Mucosa of stomach (tissue), 1 donor: ENCODE results near the gene CTNNA1.

Experiments
- H3K27me3 ChIP-seq: one replicate; pipeline ENCODE4 v1.7.0; 2013; ENCODE audit warnings: mild to moderate bottlenecking, low read length; ENCODE audit not compliant: control insufficient read depth, insufficient read depth
- H3K36me3 ChIP-seq: one replicate; pipeline ENCODE4 v1.7.0; 2013; ENCODE audit warnings: low read length; ENCODE audit not compliant: control insufficient read depth, insufficient read depth
- H3K4me1 ChIP-seq: one replicate; pipeline ENCODE4 v1.7.0; 2013; ENCODE audit warnings: mild to moderate bottlenecking, low read length; ENCODE audit not compliant: control insufficient read depth, insufficient read depth
- H3K4me3 ChIP-seq: one replicate; pipeline ENCODE4 v1.7.0; 2013; ENCODE audit warnings: low read length
- H3K9ac ChIP-seq: one replicate; pipeline ENCODE4 v1.7.0; 2013; ENCODE audit warnings: mild to moderate bottlenecking, low read length, moderate library complexity
- H3K9me3 ChIP-seq: one replicate; pipeline ENCODE4 v1.7.0; 2013; ENCODE audit warnings: mild to moderate bottlenecking, low read length, moderate library complexity; ENCODE audit not compliant: control insufficient read depth
- donor health status: Pancreatic carcinoma.

CTNNA1 gene

GRCh38 chr5:138900281-138900965, 147.2 kb downstream of the CTNNA1 start:
- Histone ChIP-seq H3K27me3 (no peaks in the 10 kb centered on the region), H3K9ac (no peak overlapping the region), H3K4me1 (peaks cover 13% of the 10 kb centered on the region), H3K36me3 (peaks cover 7% of the 10 kb centered on the region), H3K9me3 (no peaks in the 10 kb centered on the region), H3K4me3 (no peak overlapping the region)

GRCh38 chr5:138901716-138902115, 148.5 kb downstream of the CTNNA1 start:
- peaks cover 13% of the 10 kb centered on the region for H3K4me1 ChIP-seq
- H3K9me3 ChIP-seq = no peaks in the 10 kb centered on the region
- peaks cover 10% of the 10 kb centered on the region for H3K36me3 ChIP-seq
- no peak overlapping the region for H3K4me3 ChIP-seq
- H3K9ac ChIP-seq = no peak overlapping the region
- no peaks in the 10 kb centered on the region for H3K27me3 ChIP-seq

DNA sequence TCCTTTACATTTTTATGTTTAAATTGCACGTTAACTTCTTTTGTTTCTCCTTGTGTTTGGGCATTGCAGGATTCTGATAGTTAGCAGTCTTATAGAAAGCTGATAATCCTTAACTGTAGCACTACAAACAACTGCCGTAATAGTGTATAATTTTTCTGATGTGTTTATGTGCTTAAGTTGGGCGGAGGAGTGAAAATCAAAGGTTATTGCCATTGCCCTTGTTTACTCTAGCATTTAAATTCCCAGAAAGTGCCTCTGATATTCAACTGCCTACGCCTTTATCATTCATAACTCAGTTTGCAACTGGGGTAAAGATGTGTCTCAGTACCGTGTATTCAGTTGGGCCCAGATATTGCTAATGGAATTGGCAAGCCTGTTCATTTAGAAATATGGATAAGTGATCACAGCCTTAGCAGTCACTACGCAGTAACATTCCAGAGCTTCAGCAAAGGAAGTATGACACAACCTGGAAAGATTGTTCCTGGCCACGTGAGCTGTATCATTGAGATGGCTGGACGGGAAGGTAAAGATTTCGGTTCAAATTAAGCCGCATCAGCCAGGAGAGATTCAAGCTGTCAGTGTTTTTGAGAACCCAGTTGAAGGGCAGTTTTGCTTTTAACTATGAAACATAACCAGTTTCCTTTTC, 150.0 kb downstream of the CTNNA1 start:
- Histone ChIP-seq H3K9ac (no peak overlapping the region), H3K4me3 (no peak overlapping the region), H3K9me3 (no peaks in the 10 kb centered on the region), H3K4me1 (peaks cover 13% of the 10 kb centered on the region), H3K36me3 (peaks cover 10% of the 10 kb centered on the region), H3K27me3 (no peaks in the 10 kb centered on the region)

DNA sequence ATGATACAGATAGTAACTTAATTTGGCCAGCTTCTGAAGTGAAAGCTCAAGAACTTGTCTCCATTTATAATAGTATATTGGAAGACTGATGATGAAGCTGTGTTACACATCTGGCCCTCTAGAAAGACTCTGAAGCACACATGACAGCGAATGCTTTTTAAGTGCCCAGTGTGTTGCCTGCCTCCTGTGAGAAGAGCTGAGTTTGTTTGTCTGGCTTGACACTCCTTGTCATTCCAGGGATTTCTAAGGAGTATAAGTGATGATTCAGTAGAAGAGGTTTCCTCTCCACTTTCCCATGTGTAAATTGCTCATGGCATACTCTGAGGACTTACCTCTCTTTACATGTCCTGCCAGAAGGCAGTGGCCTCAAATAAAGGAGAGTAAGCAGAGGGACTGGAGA, 152.3 kb downstream of the CTNNA1 start:
- Histone ChIP-seq H3K4me1 (peaks cover 13% of the 10 kb centered on the region), H3K9ac (no peak overlapping the region), H3K4me3 (no peak overlapping the region), H3K27me3 (no peaks in the 10 kb centered on the region), H3K36me3 (peaks cover 7% of the 10 kb centered on the region), H3K9me3 (no peaks in the 10 kb centered on the region)

GRCh38 chr5:138909734-138910133, 156.5 kb downstream of the CTNNA1 start:
- H3K27me3 ChIP-seq = no peaks in the 10 kb centered on the region
- H3K4me1 ChIP-seq = no peaks in the 10 kb centered on the region
- peaks cover 7% of the 10 kb centered on the region for H3K36me3 ChIP-seq
- no peaks in the 10 kb centered on the region for H3K9me3 ChIP-seq
- no peak overlapping the region for H3K9ac ChIP-seq
- no peak overlapping the region for H3K4me3 ChIP-seq

GRCh38 chr5:138910546-138911185, 157.4 kb downstream of the CTNNA1 start:
- no peaks in the 10 kb centered on the region for H3K27me3 ChIP-seq
- H3K9me3 ChIP-seq = no peaks in the 10 kb centered on the region
- H3K4me3 ChIP-seq = no peak overlapping the region
- no peak overlapping the region for H3K9ac ChIP-seq
- H3K4me1 ChIP-seq = no peaks in the 10 kb centered on the region
- peaks cover 1% of the 10 kb centered on the region for H3K36me3 ChIP-seq

DNA sequence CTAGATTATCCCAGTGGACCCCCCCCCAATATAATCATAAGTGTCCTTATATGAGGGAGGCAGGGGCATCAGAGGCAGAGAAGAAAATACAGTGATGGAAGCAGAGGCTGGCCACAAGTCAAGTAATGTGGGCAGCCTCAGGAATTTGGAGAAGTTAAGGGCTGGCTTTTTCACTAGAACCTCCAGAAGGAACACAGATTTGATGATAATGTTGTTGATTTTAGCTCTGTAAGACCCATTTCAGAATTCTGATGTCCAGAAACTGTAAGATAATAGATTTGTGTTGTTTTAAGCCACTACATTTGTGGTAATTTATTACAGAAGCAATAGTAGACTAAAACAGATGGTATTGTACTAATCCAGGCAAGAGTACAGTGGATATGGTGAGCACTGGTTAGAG, 158.2 kb downstream of the CTNNA1 start:
- Histone ChIP-seq H3K4me1 (no peaks in the 10 kb centered on the region), H3K27me3 (no peaks in the 10 kb centered on the region), H3K36me3 (no peaks in the 10 kb centered on the region), H3K4me3 (no peak overlapping the region), H3K9me3 (no peaks in the 10 kb centered on the region), H3K9ac (no peak overlapping the region)

DNA sequence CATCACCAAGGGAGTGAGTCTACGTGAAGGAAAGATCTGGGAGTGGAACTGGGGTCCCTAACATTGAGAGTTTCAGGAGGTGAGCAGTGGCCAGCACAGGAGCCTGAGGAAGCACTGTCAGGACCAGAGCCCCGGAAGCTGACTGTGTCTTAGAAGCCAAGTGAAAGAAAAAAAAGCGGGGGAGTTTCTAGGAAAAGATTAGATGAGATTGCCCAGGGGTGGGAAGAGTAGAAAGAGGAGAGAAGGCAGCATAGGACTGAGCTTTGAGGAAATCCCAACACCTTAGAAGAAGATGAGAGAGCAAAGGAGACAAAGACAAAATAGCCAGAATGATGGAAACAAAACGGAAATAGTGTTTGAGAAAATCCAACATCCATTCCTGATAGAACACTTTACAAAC, 158.9 kb downstream of the CTNNA1 start:
- Histone ChIP-seq H3K36me3 (no peaks in the 10 kb centered on the region), H3K9ac (no peak overlapping the region), H3K4me1 (no peaks in the 10 kb centered on the region), H3K27me3 (no peaks in the 10 kb centered on the region), H3K4me3 (no peak overlapping the region), H3K9me3 (no peaks in the 10 kb centered on the region)

GRCh38 chr5:138913773-138914172, 160.5 kb downstream of the CTNNA1 start:
- H3K27me3 ChIP-seq = no peaks in the 10 kb centered on the region
- no peaks in the 10 kb centered on the region for H3K36me3 ChIP-seq
- no peak overlapping the region for H3K9ac ChIP-seq
- no peaks in the 10 kb centered on the region for H3K9me3 ChIP-seq
- H3K4me3 ChIP-seq = no peak overlapping the region
- H3K4me1 ChIP-seq = no peaks in the 10 kb centered on the region

DNA sequence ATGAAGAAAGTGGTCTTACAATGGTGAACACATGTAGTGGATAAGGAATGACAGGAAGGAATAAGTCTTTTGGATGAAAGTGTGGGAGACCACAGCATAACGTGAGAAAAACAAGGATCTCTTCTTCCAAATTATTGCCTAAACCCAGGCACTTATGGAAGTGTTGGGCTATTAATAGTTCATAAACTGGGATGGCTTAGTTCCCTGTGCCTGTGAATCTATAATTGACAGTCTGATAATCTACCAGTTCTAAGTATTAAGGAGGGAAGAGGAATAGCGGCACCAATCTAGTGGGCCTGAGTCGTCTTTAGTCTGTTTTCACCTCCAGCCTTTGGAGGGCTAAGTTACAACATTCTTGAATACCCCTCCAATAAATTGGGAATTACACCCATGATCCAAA, 161.1 kb downstream of the CTNNA1 start:
- no peak overlapping the region for H3K9ac ChIP-seq
- H3K4me3 ChIP-seq = no peak overlapping the region
- no peaks in the 10 kb centered on the region for H3K27me3 ChIP-seq
- H3K4me1 ChIP-seq = no peaks in the 10 kb centered on the region
- no peaks in the 10 kb centered on the region for H3K9me3 ChIP-seq
- no peaks in the 10 kb centered on the region for H3K36me3 ChIP-seq

DNA sequence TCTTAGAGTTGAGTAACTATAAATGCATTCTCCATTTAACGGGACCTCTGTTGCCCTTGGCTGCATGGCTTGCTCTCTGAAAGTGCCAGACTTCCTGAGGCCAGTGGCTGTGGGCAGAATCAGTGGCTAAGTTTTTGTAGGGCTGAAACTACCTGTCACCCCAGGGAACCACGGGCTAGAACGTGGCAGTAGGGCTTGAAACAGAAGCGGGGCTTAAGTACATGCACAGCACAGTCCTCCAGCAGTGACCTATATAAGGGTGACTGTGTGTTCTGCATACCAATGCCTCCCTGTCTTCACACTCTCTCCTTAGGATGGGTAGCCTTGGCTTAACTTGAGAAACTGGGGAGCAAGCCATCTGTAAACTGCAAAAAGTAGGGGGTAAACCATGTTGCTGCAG, 165.5 kb downstream of the CTNNA1 start:
- H3K4me1 ChIP-seq = no peaks in the 10 kb centered on the region
- H3K9ac ChIP-seq = no peak overlapping the region
- no peaks in the 10 kb centered on the region for H3K9me3 ChIP-seq
- H3K27me3 ChIP-seq = no peaks in the 10 kb centered on the region
- H3K4me3 ChIP-seq = no peak overlapping the region
- H3K36me3 ChIP-seq = no peaks in the 10 kb centered on the region

GRCh38 chr5:138920181-138920580, 167.0 kb downstream of the CTNNA1 start:
- peaks cover 11% of the 10 kb centered on the region for H3K36me3 ChIP-seq
- no peak overlapping the region for H3K9ac ChIP-seq

More at GRCh38 chr5:138920181-138920580, 167.0 kb downstream of the CTNNA1 start:
- Histone ChIP-seq H3K4me1 (no peaks in the 10 kb centered on the region), H3K9me3 (no peaks in the 10 kb centered on the region), H3K27me3 (no peaks in the 10 kb centered on the region), H3K4me3 (no peak overlapping the region)
